Gastroesophageal sphincter (tissue), 4 donors: ENCODE data around the gene TNFRSF1A. TPM values are rescaled to one million over a fixed set of nuclear protein-coding genes. Genes with fewer than 3 reads are reported as not detected.
A peak's percentile ranks its signal among the peaks of the same experiment; 100 is the strongest.

Experiments
- ATAC-seq: fragments of 150-250 bp; one replicate; pipeline ENCODE4 v1.9.1; 2016; ENCODE audit warnings: mild to moderate bottlenecking, moderate library complexity
- H3K27ac ChIP-seq, 4 donors: fragments of 200-600 bp; sonication (generic) in 3 of 4; 1 replicate in 3 of 4; 2 replicates in 1 of 4; pipeline ENCODE4 v1.5.1; 2016 to 2019
- H3K27me3 ChIP-seq: fragments of 200-600 bp; sonication (generic); one replicate; pipeline ENCODE4 v1.5.1; 2019
- H3K36me3 ChIP-seq, 2 donors: fragments of 200-600 bp; sonication (generic); one replicate each; pipeline ENCODE4 v1.5.1; 2019; ENCODE audit warnings: control low read depth in 1 of 2
- H3K4me1 ChIP-seq, 3 donors: fragments of 200-600 bp; sonication (generic); 1 replicate in 2 of 3; 2 replicates in 1 of 3; pipeline ENCODE4 v1.5.1; 2016 to 2019; ENCODE audit warnings: control low read depth in 2 of 3
- H3K4me3 ChIP-seq, 2 donors: fragments of 200-600 bp; sonication (generic); one replicate each; pipeline ENCODE4 v1.5.1; 2019; ENCODE audit warnings: mild to moderate bottlenecking in 1 of 2, moderate library complexity in 1 of 2
- H3K9me3 ChIP-seq, 3 donors: fragments of 200-600 bp; sonication (generic); one replicate each; pipeline ENCODE4 v1.5.1; 2017 to 2019; ENCODE audit warnings: control low read depth in 2 of 3
- EP300 ChIP-seq: sonication (generic); formaldehyde crosslinking; IDR thresholded peaks from one replicate; pipeline ENCODE4 v1.6.1; 2017; ENCODE audit warnings: antibody characterized with exemption, mild to moderate bottlenecking
- POLR2A ChIP-seq, 2 donors: fragments of 450-650 bp; IDR thresholded peaks; one replicate each; pipeline ENCODE4 v1.6.1; 2017; ENCODE audit warnings: antibody characterized with exemption in 2 of 2, mild to moderate bottlenecking in 2 of 2, moderate library complexity in 1 of 2
- POLR2AphosphoS5 ChIP-seq: sonication (generic); formaldehyde crosslinking; IDR thresholded peaks from one replicate; pipeline ENCODE4 v1.6.1; 2017; ENCODE audit warnings: antibody characterized with exemption
- WGBS, 2 donors: methylation state at CpG; one replicate each; pipeline ENCODE4 v1.1.5; 2018; ENCODE audit warnings: low coverage in 1 of 2; 5-methylcytosine and 5-hydroxymethylcytosine counted together
- total RNA-seq, 4 donors: library from RNA; depleted of rRNA; stranded (reverse); fragments of >200 nt; gene quantifications; one replicate each; pipeline ENCODE4 v1.1.0, GENCODE V29; 2016
- TF ChIP-seq, protein P1 (sequence below), 4 experiments: fragments of 200-600 bp in 2 of 4; fragments of 450-650 bp in 2 of 4; sonication (generic) in 1 of 4; IDR thresholded peaks; one replicate each; pipeline ENCODE4 v1.5.1; 2017 to 2019; ENCODE audit warnings: antibody characterized with exemption in 4 of 4, mild to moderate bottlenecking in 2 of 4, moderate library complexity in 2 of 4

Gene TNFRSF1A
- total RNA-seq, 4 donors from 2014 or later: 150 to 356 (median 227) TPM

DNA sequence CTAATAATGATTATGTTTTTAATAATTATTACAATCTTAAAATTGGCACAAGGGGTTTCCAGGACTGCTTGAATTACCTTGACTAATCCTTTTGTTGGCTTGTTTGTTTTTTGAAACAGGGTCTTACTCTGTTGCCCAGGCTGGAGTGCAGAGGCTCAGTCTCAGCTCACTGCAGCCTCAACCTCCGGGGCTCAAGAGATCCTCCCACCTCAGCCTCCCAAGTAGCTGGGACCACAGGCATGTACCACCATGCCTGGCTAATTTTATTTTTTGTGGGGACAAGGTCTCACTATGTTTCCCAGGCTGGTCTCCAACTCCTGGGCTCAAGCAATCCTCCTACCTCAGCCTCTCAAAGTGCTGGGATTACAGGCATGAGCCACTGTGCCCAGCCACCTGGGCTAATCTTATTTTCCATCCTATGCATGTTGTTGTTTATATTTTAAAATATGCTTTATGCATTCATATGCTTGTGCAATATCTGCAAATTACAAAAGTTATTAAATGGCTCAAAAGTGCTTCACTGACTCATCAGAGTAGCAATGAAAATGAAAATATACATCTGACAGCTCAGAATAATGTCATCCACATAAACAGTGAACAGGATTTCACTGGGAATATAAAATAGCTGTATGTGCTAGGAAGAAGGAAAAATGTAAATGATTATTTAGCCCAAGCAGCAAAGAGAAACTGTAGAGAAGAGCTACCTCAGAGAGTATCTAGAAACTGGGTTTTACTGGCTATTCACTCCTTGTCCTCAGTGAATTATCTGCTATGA lies 56.2 kb downstream of the TNFRSF1A start:
- peaks cover 0 to 15% (median 1%) of the 10 kb centered on the region in 3 donors for H3K4me1 ChIP-seq

DNA sequence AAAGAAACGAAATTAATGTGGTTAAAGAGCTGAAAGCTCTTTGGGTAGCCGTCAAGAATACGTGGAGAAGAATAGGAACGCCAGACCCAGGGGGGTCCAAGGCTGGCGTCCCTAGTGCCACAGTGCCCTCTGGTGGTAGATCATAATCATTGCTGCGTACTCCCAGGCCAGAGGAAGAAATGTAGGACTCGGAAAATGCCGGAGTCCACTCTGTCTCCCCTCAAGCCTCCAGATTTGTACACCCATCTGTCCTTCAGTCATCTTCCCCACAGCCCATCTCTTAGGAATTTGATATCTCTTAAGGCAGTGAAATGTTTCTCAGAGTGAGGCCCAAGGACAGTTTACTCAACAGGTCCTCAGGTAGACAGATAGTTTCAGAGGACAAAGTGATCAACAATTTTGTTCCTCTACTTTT lies 56.8 kb downstream of the TNFRSF1A start:
- no peak overlapping the region for H3K4me3 ChIP-seq
- no peaks in the 10 kb centered on the region for H3K36me3 ChIP-seq
- no peaks in the 10 kb centered on the region for H3K9me3 ChIP-seq
- 0% methylated on average over 8 of the region's 8 CpGs for WGBS, 2 donors
- TF ChIP-seq, protein P1, sequence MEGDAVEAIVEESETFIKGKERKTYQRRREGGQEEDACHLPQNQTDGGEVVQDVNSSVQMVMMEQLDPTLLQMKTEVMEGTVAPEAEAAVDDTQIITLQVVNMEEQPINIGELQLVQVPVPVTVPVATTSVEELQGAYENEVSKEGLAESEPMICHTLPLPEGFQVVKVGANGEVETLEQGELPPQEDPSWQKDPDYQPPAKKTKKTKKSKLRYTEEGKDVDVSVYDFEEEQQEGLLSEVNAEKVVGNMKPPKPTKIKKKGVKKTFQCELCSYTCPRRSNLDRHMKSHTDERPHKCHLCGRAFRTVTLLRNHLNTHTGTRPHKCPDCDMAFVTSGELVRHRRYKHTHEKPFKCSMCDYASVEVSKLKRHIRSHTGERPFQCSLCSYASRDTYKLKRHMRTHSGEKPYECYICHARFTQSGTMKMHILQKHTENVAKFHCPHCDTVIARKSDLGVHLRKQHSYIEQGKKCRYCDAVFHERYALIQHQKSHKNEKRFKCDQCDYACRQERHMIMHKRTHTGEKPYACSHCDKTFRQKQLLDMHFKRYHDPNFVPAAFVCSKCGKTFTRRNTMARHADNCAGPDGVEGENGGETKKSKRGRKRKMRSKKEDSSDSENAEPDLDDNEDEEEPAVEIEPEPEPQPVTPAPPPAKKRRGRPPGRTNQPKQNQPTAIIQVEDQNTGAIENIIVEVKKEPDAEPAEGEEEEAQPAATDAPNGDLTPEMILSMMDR (IDR thresholded peaks at IDR 0.05): peak; percentile 92 to 96 (median 94)
- no peak for TF ChIP-seq POLR2AphosphoS5
- no peak for TF ChIP-seq EP300
- no peak for TF ChIP-seq POLR2A (IDR thresholded peaks at IDR 0.05)
- peak; percentile 73 for ATAC-seq
- no peaks in the 10 kb centered on the region for H3K27me3 ChIP-seq
- H3K4me1 ChIP-seq: peaks cover 3 to 22% (median 8%) of the 10 kb centered on the region in 3 donors
- H3K27ac ChIP-seq: no peak overlapping the region

More for the DNA sequence above, 56.2 kb downstream of the TNFRSF1A start:
- Histone ChIP-seq H3K4me3 (no peak overlapping the region), H3K9me3 (no peaks in the 10 kb centered on the region), H3K36me3 (no peaks in the 10 kb centered on the region), H3K27ac (no peak overlapping the region), H3K27me3 (no peaks in the 10 kb centered on the region)
- TF ChIP-seq POLR2A (IDR thresholded peaks at IDR 0.05) (no peak), POLR2AphosphoS5 (no peak), EP300 (no peak)
- TF ChIP-seq, protein P1 (IDR thresholded peaks at IDR 0.05): no peak
- ATAC-seq: no peak
- 11 to 38% methylated on average over 1 of the region's 1 CpG for WGBS, 2 donors

- TF ChIP-seq, protein P1 (IDR thresholded peaks at IDR 0.05): no peak
- TF ChIP-seq POLR2A (IDR thresholded peaks at IDR 0.05) (no peak), EP300 (no peak), POLR2AphosphoS5 (no peak)
Measured at GRCh38 chr12:6284273-6284672, 57.6 kb downstream of the TNFRSF1A start.

GRCh38 chr12:6282453-6282840 lies 59.4 kb downstream of the TNFRSF1A start:
- no peaks in the 10 kb centered on the region for H3K27me3 ChIP-seq
- no peaks in the 10 kb centered on the region for H3K36me3 ChIP-seq
- H3K9me3 ChIP-seq: no peaks in the 10 kb centered on the region
- H3K4me1 ChIP-seq: peaks cover 3 to 48% (median 28%) of the 10 kb centered on the region in 3 donors
- no peak for ATAC-seq
- TF ChIP-seq POLR2A (IDR thresholded peaks at IDR 0.05) (no peak), EP300 (no peak), POLR2AphosphoS5 (no peak)
- TF ChIP-seq, protein P1 (IDR thresholded peaks at IDR 0.05): no peak
- H3K27ac ChIP-seq: no peak overlapping the region
- WGBS, 2 donors: 81 to 97% methylated on average over 4 of the region's 4 CpGs
- no peak overlapping the region for H3K4me3 ChIP-seq

More at GRCh38 chr12:6284273-6284672, 57.6 kb downstream of the TNFRSF1A start:
- no peak for ATAC-seq
- no peak overlapping the region for H3K4me3 ChIP-seq
- H3K36me3 ChIP-seq: no peaks in the 10 kb centered on the region
- H3K4me1 ChIP-seq: peaks cover 3 to 30% (median 16%) of the 10 kb centered on the region in 3 donors
- no peaks in the 10 kb centered on the region for H3K9me3 ChIP-seq
- 93% methylated on average over 4 of the region's 12 CpGs; no CpG with 5 or more reads in 1 of the 2 donors for WGBS, 2 donors
- H3K27ac ChIP-seq: no peak overlapping the region
- no peaks in the 10 kb centered on the region for H3K27me3 ChIP-seq
